ENCODE data around the gene CYRIA.

GRCh38 chr2:16649353-16650286, 16.0 kb downstream of the CYRIA start:
- no peak for TF ChIP-seq POLR2A (IDR thresholded peaks at IDR 0.05)
- no peak for TF ChIP-seq CTCF (IDR thresholded peaks at IDR 0.05)

All from body of pancreas (tissue), 4 donors.